C4-2B (cell line): ENCODE results near the gene ZNF560.

Source experiments
- CTCF ChIP-seq: fragments of 450-650 bp; conservative IDR thresholded peaks from 2 replicates; pipeline ENCODE4 v1.5.1; 2017; ENCODE audit warnings: mild to moderate bottlenecking
- ZFX ChIP-seq: fragments of 450-650 bp; IDR thresholded peaks from 2 replicates; pipeline ENCODE4 v1.6.1; 2017

GRCh38 chr19:9427941-9428340, 70.5 kb downstream of the ZNF560 start:
- TF ChIP-seq CTCF (no peak), ZFX (no peak)
